GM12875 (cell line): ENCODE measurements around the gene MYL7.

Source experiments
- H3K4me3 ChIP-seq: one replicate; pipeline ENCODE4 v1.5.1; 2011; ENCODE audit warnings: low read depth, low read length, control low read depth
- CTCF ChIP-seq: IDR thresholded peaks from 2 replicates; pipeline ENCODE4 v1.5.1; 2011; ENCODE audit warnings: low read depth, mild to moderate bottlenecking, control low read depth, inconsistent platforms, low read length, moderate library complexity, borderline replicate concordance; ENCODE audit not compliant: insufficient read depth

Gene MYL7

GRCh38 chr7:44186736-44187135 lies 45.6 kb upstream of the MYL7 start:
- no peak overlapping the region for H3K4me3 ChIP-seq
- TF ChIP-seq CTCF: no peak

- no peak for TF ChIP-seq CTCF
- H3K4me3 ChIP-seq: no peak overlapping the region
Measured at GRCh38 chr7:44185729-44186128, 44.6 kb upstream of the MYL7 start.

GRCh38 chr7:44184873-44185446 lies 43.8 kb upstream of the MYL7 start:
- no peak for TF ChIP-seq CTCF
- no peak overlapping the region for H3K4me3 ChIP-seq

- TF ChIP-seq CTCF: no peak
- H3K4me3 ChIP-seq: no peak overlapping the region
Measured at GRCh38 chr7:44184206-44184872, 43.2 kb upstream of the MYL7 start.

GRCh38 chr7:44183386-44183785 lies 42.3 kb upstream of the MYL7 start:
- TF ChIP-seq CTCF: no peak
- H3K4me3 ChIP-seq: no peak overlapping the region

GRCh38 chr7:44182827-44183226 lies 41.7 kb upstream of the MYL7 start:
- H3K4me3 ChIP-seq: no peak overlapping the region
- no peak for TF ChIP-seq CTCF

- TF ChIP-seq CTCF: no peak
- H3K4me3 ChIP-seq: no peak overlapping the region
Measured at GRCh38 chr7:44180631-44181030, 39.5 kb upstream of the MYL7 start.
